MM.1S (cell line): ENCODE data around the gene ZBTB8A.

Source experiments
- EZH2 ChIP-seq: fragments of 300-600 bp; sonication (generic); optimal IDR thresholded peaks from 2 replicates; pipeline ENCODE3; 2017; ENCODE audit warnings: low read depth, mild to moderate bottlenecking, antibody characterized with exemption, low read length, mixed read lengths
- TF ChIP-seq, protein P1 (sequence below): fragments of 300-600 bp; sonication (generic); IDR thresholded peaks from 2 replicates; pipeline ENCODE4 v1.5.1; 2016; ENCODE audit warnings: antibody characterized with exemption, low read length, mixed read lengths

DNA sequence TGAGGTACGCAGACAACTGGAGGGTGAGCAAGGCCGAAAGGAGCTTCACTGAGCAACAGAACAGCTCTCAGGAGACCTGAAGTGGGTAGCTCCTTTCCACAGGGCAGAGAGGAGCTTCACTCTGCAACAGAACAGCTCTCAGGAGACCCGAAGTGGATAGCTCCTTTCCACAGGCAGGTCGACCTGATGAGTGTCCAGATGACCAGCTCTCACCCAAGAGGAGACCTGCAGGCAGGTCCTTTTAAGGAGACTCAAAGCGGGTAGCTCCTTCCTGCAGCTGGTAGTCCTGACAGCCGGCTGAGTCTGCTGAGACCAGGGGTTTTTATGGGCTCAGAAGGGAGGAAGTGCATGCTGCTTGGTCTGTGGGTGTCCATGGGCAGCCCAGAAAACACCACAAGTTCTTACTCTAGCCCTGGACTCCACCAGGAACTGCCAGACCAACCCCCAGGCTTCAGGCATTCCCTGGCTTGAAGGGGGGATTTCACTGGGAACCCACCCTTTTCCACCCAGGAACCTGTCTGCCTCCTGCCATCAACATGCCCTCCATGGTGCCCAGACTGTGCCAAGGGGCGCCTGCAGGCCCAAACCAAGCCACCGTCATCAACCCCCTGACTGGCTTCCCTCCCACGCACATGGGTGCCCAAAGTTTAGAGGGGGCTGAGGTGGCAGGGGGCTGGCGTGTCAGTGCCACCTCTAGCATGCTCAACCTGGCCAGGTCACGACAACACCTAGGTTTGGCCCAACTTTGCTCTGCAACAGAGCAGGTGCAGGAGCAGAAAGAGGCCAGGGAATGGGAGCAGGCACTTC, 67.5 kb downstream of the ZBTB8A start:
- TF ChIP-seq, protein P1, sequence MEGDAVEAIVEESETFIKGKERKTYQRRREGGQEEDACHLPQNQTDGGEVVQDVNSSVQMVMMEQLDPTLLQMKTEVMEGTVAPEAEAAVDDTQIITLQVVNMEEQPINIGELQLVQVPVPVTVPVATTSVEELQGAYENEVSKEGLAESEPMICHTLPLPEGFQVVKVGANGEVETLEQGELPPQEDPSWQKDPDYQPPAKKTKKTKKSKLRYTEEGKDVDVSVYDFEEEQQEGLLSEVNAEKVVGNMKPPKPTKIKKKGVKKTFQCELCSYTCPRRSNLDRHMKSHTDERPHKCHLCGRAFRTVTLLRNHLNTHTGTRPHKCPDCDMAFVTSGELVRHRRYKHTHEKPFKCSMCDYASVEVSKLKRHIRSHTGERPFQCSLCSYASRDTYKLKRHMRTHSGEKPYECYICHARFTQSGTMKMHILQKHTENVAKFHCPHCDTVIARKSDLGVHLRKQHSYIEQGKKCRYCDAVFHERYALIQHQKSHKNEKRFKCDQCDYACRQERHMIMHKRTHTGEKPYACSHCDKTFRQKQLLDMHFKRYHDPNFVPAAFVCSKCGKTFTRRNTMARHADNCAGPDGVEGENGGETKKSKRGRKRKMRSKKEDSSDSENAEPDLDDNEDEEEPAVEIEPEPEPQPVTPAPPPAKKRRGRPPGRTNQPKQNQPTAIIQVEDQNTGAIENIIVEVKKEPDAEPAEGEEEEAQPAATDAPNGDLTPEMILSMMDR: no peak
- no peak for TF ChIP-seq EZH2
